HG02884 (cell line): ENCODE data around the gene KRT8.

Experiments used
- ATAC-seq: cut with Tn5 transposase; IDR thresholded peaks from one replicate; pipeline ENCODE4 v1.9.1; 2021; ENCODE audit warnings: mild to moderate bottlenecking, moderate library complexity; ENCODE audit not compliant: unreplicated experiment

The KRT8 gene

DNA sequence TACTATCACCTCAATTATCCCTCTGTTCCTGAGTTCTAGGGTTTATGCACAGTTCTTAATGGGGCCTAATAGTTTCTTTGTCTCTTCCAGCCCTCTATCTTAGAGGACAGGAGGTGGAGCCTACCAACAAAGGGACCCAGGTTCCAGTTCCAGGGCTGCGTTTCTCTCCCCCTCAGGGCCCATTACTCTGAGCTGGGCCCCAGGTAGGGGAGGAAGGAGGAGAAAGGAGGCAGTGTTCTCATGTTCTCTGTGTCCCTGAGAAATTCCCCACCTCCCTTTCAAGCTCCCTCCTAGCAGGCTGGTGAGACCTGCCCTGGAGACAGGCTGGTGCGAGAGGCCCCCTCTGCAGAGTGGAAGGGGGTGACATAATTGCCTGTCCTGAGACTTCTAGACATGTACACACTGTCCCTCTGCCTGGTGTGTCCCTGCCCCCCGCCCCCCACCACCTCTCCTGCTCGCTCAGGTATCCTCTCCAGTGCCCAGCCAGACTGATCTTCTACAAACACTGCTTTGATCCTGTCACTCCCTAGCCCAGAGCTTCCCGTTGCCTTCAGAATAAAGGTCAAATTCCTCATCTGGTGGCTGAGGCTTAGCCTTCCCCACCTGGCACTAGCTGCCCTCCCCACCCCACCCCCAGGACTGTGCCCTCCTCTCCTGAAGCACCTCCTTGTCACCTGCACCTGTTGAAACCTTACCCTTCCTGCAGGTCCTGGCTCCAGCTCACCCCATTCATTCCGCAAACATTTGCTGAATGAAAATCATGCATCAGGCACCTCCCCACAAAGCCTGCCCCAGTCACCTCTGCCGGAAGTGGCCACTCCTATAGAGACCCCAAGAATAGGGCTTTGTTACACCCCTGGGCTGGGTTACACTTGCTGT, 21.1 kb upstream of the KRT8 start:
- no peak for ATAC-seq

DNA sequence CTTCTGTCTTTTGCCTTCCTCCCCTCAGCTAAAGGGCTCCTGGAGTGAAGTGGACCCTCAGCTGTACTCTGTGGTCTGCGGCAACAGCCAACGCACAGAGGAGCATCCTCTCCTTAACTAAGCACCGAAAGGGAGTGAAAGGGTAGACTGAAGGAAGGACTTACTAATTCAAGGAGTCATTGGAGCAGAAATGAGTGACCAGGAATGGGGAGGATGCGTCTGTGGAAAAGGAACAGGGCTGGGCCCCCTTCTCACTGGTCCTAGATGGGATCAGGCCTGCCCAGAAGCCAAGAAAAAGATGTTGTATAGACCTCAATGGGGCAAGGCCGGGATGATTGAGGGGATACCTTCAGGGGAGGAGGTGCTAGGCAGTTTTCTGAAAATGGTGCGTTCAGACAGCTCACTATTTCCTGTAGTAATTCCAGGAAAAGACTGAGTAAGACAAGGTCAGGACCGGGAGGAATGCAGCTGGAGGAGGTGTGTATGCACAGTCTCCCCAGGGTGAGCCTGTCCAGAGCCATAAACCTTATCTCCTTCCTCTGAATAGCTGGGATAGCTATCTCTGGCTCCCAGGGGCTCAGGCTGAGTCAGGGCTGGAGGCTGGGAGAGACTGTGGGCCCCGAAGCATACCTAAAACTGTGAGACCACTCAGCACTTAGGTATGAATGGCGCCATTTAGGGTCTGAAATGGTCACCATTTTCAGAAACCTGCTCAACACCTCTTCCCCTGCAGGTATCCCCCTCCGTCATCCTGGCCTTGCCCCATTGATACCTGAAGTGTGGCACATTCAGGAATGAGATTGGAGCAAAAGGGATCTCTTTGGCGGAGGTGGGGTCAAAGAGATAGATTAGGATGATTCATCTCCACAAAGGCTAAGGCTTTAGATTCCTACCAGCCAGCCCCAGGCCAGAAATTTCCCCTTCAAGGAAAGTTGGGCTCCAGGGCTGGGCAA, 20.2 kb upstream of the KRT8 start:
- ATAC-seq = no peak

DNA sequence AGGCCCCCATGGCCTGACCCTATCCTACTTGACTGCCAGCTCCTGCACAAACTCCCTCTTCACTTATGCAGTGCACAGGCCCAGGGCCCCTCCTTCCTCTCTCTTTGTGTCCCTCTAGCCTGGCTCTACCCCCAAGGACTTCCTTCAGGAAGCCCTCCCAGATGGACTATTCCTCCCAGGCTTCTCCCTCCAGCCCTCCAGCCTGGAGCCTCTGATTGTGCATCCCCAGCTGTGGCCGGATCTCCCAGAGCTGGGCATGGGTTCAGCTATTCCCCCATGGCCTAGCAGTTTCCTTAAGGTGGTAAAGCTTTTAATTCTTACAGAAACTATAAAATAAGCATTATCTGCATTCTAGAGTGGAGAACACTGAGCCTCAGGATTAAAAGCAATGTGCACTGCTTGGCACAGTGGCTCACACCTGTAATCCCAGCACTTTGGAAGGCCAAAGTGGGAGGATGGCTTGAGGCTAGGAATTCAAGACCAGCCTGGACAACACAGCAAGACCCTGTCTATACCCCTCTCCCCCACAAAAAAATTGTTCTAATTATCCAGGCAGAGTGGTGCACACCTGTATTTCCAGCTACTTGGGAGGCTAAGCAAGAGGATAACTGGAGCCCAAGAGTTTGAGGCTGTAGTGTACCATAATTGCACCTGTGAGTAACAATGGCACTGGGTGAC, 16.8 kb upstream of the KRT8 start:
- no peak for ATAC-seq

DNA sequence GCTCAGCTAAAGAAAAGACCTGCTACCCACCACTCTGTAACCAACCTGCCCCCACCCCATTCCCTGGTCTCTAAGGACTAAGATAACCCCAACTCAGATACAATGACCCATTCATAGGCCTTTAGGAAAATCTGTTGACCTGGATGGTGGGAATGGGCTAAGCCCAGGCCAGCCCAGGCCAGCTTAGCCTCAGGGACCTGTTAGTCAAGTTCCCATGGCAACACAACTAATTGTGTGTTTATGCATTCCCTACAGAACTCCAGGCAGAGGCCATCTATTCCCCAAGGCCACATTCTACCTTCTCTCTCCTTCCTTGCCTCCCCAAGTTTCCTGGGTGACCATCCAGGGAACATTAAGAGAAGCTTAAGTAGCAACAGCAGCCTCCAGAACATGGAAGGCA, 16.1 kb upstream of the KRT8 start:
- ATAC-seq = no peak

DNA sequence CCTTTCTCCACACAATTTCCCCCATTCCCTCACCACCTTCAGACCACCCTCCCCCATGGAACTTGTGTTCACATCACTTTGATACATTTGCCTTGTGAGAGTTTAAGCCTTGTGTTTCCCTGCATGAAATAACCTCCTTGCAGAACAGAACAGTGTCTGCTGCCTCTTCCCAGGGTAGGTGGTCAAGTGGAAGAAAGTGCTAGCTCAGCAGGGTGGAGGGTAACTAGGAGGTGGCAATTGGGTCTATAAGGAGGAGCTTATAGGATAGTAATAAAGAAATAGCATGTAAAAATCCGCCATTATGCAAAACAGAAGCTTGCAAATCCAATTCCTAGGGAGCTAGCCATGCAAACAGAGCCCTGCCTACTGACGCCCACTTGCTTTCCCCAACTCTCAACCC, 13.9 kb upstream of the KRT8 start:
- ATAC-seq = no peak

DNA sequence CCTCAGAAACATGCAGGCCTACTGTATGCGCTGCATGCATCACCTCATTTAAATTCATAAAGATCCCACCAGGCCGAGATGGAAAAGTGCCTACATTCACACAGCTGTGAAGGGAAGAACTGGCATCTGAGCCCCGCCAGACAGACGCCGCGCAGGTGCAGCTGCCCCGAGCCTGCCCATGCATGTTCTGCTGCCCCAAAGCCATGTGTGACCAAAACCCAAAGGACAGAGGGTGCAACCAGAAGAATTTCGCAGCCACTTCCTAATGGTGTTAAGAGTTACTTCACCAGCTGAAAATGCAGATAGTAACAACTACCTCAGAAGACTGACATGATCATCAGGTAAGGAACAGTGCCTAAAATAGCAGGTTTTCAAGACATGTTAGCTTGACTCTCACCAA, 13.5 kb upstream of the KRT8 start:
- ATAC-seq = no peak

DNA sequence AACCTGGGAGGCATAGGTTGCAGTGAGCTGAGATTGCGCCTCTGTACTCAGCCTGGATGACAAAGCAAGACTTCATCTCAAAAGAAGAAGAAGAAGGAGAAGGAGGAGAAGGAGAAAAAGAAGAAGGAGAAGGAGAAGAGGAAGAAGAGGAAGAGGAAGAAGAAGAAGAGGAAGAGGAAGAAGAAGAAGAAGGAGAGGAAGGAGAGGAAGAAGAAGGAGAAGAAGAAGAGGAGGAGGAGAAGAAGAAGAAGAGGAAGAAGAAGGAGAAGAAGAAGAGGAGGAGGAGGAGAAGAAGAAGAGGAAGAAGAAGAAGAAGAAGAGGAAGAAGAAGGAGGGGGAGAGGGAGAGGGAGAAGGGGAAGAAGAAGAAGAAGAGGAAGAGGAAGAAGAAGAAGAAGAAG, 12.9 kb upstream of the KRT8 start:
- ATAC-seq = no peak

DNA sequence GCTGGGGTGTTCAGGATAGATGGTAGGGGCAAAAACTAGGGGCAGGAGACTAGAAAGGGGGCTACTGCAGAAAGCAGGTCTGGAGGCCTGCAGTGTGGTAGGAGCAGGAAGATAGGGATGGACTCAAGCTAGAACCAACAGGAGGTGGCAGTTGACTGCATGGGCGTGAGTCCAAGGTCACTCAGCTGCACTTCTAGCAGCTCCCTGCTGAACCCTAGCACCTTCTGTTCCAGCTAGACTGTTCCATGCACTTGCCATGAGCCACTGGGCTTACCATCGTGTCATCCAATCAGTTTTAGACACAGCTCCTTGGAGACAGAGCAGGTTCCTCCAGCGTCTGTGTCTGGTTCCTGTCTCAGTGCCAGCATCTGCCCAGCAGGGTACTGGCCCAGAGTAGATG, 11.3 kb upstream of the KRT8 start:
- ATAC-seq = no peak

DNA sequence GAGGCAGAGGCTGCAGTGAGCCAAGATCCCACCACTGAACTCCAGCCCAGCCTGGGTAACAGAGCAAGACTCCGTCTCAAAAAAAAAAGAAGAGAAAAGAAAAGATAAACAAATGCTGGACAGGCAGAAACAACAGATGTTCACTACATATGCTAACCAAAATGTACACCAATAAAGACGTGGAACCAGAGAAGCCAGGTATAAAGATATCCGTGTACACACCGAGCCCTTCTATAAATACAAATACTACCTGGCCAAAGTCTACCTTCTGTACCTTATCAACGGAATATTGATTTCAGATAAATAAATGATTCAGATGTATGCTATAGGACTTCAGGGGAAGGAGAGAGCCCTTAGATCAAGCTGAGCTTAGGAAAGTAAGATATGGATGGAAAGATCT, 10.8 kb upstream of the KRT8 start:
- ATAC-seq = no peak

DNA sequence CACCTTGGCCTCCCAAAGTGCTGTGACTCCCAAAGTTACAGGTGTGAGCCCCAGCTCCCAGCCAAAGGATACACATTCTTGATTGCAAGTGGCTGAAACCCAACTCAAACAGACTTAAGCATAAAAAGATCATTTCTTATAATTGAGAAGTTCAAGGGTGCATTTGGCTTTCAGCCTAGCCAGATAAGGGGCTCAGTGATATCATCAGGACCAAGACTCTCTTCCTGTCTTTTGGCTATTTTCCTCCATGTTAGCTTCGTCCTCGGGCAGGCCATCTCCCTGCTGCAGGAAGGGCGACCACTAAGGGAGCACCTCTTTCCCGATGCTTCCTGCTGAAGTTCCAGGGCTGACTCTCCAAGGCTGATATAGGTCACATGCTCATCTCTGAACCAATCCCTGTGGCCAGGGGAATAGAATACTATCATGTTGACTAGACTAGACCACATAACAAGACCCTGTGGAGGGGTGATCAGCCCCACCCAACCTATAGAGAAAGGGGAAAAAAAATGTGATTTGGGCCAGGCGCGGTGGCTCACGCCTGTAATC, 9.8 kb upstream of the KRT8 start:
- ATAC-seq = no peak

DNA sequence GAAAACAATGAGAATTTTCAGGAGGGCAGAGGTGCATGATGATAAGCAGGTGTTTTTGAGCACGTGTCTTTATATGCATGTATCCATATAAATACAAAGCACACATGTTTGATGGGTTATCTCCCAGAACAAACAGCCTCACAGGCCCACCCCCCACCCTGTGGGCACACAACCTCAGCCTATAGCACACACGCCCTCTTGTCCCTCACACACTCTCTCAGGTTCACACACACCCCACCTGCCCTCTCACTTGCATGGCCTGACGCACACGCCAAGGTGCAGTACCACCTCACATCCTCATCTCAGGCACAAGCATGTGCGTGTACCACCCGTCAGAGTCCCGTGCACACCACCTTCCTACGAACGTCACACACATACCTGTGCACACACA, 8.6 kb upstream of the KRT8 start:
- no peak for ATAC-seq

DNA sequence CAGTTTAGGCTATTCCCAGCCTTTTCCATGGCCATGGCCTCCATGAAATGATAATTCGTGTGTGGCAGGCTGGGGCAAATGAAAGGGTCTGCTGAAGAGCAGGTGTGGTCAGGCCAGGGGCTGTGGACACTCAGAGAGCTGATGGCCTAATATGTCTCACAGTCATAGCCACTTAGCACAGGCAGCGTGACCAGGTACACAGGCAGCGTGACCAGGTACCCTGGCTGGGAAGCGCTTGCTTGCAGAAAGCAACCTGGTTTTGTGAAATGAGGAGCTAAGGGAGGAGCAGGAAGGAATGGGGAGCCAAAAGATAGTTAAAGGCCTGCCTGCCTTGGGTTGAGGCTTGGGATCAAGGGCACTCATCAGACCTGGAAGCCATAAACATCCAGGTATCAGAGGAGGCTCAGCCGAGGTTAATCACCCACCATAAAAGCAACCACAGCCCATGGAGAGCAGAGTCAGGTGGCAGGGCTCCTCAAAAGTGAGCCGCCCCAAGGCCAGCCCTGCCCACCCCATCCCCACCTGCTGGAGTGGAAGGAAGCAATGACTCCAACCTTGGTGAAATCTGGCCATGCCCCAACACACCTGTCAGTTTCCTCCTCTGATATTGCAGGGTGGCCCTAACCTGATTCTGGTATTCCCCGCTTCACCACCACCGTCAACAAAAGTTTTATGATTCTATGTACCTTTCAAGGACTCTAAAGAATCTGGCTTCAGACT, 8.0 kb upstream of the KRT8 start:
- no peak for ATAC-seq

DNA sequence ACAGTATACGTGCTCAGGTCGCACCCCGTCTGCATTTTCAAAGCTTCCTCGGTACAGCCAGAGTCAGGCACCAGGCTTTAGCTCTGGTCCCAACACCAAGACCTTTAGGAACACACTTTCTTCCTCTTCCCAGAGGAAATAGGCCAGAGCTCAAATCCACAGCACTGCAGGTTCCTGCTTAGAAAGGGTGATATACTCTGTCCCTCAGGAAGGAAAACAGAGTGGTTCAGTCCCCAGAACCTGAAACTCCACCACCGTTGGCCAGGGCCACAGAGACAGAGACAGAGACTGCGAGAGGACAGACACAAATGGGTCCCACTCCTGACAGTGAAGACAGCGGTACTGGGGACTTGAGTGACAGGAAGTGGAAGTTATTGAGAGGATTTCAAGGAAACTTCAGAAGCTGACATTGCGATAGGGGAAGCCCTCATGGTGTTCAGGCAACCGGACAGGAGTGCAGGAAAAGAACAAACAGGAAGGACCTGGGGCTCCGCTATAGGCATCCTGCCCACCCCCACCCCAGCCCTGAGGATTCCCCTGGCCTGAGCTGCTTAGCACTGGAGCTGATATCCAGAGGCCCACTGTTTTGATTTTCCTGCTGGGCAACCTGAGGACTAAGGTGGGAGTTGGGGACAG, 5.5 kb upstream of the KRT8 start:
- no peak for ATAC-seq

DNA sequence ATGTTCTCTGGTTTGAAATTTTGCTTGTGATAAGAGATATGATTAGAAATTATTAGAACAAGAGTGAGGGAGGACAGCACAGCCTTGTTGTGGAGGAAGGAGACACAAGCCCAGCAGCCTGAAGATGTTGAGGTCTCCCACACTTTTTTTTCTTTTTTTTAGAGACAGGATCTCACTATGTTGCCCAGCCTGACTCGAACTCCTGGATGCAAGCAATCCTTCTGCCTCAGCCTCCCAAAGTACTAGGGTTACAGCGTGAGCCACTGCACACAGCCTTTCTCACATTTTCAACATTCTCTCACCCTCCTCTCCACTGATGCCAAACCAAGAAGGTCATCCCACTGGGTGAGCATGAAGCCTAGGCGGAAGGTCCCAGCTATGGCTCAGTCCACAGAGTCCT, 4.9 kb upstream of the KRT8 start:
- ATAC-seq = no peak

DNA sequence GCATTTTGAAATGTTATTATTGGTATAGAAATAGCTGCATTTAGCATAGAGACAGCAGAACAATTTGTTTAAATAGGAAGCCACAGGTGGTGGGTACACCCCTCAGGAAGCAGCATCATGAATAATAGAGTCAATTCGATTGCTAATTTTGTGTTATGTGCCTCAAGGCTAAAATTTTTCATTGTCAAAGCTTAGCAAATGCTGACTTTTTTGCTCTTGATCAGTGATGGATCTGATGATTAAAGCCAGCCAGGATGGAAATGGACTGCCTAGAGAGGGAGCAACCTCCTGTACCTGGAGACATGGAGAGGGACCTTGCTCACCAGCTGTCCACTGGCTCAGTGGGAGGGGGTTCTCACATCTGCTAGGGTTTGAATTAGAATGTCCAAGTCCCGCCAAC, 4.5 kb upstream of the KRT8 start:
- ATAC-seq = no peak

DNA sequence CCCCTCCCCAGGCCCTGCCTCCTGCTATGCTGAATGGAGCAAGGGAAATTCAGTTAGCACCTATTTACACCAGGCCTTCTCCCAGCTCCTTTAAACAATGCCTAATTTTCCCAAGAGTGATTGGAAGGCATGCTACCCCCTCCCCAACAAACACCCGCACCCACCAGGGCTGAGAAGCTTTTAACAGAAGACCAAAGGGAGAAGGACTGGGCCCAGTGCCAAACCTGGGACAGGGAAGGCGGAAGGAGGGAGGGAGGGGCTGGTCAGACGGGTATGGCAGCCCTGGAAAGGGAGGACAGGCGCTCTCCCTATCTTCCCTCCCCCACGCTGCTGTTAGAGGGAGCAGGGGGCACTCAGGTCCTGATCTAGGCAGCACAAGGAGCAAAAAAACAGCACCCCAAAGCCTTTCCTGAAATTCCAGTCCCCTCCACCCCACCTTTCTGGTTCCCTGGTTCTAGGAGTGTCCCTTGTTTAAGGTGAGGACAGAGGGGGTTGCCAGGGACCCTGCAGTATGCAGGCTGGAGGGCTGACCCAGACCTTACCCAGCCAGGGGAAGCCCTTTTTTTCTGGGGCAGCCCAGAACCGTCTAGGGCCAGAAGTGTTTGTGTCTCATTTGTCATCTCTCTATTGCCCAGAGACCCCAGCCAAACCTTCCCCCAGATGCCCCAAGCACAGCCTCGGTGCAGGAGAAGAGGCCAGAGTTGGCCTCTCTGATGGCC, 2.4 kb upstream of the KRT8 start:
- no peak for ATAC-seq

DNA sequence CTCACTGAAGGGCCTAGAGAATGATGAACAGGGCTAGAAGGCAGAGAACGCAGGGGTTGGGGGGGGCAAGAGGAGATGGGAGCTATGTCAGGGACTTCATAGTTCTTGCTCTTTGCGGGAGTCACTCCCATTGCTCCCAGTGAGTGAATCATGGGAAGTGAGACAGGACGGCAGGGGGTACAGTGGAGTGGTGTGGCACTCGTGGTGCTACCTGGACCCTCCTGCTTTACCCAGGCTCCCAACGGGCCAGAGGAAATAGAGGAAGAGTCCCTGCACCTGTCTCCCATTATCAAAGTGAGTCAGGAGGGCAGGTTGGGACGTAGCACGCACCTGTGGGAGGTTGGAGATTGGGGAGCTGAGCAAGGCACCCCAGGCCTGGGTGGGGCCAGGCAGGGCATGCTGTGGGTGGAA, 1.3 kb upstream of the KRT8 start:
- ATAC-seq = no peak

DNA sequence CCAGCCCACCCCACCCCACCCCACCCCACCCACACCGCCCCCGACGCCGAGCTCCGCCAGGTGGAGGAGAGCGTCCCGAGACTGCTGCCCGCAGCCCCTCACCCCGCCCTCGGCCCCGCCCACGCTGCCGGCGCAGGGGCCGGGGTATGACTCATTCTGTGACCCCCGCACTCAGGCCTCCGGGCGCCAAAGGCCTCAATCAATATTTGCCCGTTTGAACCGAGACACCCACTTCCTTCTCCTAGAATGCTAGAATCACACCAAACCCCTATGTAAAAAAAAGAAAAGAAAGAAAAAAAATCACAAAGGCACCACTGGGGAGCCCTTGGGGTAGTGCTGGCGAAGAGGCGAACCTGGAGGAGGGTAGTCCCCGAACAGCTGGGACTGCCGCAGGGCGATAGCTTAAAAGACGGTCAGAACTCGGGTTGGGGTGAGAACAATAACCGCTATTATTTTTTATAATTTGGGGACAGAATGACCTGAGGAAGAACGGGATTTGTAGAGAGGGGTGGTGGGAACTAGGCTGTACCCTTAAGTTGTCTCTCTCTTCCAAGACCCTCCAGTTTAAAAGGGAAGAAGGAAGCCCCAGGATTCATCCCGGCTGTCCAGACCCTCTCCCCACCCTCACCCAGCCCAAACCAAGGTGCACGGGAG, 894 bp downstream of the KRT8 start:
- ATAC-seq = no peak

DNA sequence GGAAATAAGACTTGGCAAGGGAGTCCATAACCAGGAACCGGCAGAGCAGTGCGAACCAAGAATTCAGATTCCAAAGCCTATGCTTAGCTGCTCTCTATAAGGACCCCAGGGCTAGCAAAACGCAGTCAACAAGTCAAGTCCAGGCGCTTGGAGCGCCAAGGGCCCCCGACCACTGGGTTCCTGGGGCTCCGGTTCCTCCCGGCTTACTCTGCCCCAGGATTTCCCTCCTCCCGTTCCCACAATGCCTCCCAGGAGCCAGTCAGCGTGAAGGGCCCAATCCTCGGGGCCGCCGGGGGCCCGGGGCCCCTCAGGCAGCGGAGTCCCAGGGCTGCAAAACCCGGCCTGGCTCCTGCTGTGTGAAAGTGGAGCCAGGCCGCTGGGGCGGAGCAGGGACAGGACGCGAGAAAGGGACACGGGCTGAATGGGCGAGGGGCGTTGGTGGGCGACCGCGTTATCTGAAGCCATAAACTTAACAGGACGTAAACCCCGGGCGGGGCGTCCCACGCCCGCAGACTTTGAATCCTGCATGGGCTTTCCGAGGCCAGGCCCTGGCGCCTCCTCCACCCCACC, 1.5 kb downstream of the KRT8 start:
- no peak for ATAC-seq
